GM21717 (cell line): ENCODE results near the gene ARHGEF1.

Source experiments
- ATAC-seq: cut with Tn5 transposase; IDR thresholded peaks from one replicate; pipeline ENCODE4 v1.9.1; 2021; ENCODE audit warnings: mild to moderate bottlenecking, moderate library complexity; ENCODE audit not compliant: unreplicated experiment

Gene ARHGEF1

GRCh38 chr19:41882568-41883462, at the start of gene ARHGEF1:
TSS of gene ARHGEF1 (plus strand) at chr19:41883184. CDS start at chr19:41888083, 4,899 bp downstream.
- no peak for ATAC-seq

DNA sequence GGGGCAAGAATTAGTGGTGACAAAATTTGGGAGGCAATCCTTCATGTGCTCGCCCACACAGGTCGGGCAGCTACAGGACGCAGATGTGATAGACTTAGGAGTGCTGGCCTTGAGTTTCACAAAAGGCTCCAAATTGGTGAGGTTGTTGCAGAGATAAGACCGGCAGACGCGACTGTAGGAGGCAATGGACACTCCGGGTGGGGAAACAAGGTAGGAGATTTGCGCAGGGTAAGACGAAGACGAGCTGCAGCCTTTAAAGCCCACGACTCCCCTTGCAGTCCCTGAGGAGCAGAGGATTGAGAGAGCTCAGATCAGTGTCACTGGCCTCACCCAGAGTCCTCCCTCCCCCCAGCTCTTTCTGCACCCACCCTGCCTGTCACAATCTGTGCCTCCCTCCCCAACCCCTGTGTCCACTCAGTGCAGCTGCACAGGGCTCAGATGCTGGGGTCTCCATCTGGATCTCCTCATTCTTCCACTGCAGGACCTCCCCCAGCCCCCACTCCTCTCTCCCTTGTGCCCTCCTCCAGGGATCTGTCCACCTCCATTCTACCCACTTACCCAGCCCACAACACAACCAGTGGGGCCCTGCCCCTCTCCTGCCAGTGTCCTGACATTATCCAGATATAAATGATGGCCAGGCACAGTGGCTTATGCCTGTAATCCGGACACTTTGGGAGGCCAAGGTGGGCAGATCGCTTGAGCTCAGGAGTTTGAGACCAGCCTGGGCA, 44.8 kb upstream of the ARHGEF1 start:
- no peak for ATAC-seq

DNA sequence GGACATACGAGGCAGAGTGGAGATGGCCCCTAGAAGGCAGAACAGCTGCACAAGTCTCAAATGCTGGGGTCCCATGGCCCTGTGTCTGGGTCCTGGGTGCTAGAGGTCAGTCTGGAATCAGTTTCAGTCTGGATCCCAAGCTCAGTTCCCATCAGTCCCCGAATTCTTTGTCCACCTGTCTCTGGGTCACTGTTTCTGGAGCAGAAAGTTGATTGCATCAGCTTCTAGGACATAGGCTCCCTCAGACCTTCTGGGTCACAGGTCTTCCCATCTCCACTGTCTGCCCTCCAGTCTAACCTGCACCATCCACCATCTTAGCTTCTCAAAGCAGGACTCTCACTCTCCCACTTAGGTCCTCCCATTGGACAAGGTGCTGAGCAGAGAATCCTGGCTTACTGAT, 43.8 kb upstream of the ARHGEF1 start:
- no peak for ATAC-seq

DNA sequence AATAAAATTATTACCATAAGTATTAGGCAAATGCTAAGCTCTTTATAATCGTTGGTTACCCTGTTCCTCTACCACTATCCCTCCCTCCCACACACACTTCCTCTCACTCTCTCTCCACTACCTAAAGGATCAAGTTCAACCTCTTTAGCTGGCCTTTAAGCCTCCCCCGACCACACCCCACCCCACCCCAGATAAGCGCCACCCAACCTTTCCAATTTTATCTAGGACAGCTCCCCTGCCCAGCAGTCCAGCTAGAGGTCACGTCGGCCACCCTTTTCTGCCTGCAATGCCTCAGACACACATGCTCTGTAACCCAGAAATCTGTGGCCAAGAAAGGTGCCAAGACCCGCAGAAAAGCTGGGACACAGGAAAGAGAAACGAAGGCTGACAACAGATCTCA, 39.6 kb upstream of the ARHGEF1 start:
- ATAC-seq: no peak

- ATAC-seq: no peak
These were observed 38.4 kb upstream of the ARHGEF1 start, which contains the start of gene LYPD4 for GRCh38 chr19:41844601-41845000. TSS of gene LYPD4 (minus strand) at chr19:41844683. CDS start at chr19:41839285, 5,398 bp downstream.

GRCh38 chr19:41845001-41845050, 38.2 kb upstream of the ARHGEF1 start, which contains the start of gene DMRTC2:
TSS of gene DMRTC2 (plus strand) at chr19:41845042. CDS start at chr19:41847429, 2,387 bp downstream.
- no peak for ATAC-seq

- ATAC-seq: no peak
These were observed 37.9 kb upstream of the ARHGEF1 start for GRCh38 chr19:41845051-41845590.

DNA sequence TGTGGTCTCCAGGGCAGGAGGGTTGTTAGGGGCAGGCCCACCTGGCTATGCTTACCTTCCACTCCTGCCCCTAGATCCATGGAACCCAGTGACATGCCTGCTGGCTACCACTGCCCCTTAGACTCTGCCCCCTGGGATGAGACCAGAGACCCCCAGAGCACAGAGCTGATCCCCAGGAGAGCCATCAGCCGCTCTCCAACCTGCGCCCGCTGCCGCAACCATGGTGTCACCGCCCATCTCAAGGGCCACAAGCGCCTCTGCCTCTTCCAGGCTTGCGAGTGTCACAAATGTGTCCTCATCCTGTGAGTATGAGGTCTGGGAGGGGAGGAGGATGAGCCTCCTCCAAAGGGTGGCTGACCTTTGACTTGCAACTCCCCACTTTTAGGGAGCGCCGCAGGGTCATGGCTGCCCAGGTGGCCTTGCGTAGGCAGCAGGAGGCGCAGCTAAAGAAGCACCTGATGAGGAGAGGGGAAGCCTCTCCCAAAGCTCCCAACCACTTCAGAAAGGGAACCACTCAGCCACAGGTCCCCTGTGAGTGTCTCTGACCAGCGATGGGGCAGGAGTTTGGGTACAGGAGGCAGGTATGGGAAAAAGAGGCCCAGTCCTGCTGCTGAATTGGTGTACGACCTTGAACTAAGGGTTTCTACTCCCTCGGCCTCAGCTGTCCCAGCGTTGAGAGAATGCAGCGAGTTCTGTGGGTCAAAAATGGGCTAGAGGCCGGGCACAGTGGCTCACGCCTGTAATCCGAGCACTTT, 35.5 kb upstream of the ARHGEF1 start:
- no peak for ATAC-seq

- no peak for ATAC-seq
These were observed 34.3 kb upstream of the ARHGEF1 start for GRCh38 chr19:41848666-41849065.

DNA sequence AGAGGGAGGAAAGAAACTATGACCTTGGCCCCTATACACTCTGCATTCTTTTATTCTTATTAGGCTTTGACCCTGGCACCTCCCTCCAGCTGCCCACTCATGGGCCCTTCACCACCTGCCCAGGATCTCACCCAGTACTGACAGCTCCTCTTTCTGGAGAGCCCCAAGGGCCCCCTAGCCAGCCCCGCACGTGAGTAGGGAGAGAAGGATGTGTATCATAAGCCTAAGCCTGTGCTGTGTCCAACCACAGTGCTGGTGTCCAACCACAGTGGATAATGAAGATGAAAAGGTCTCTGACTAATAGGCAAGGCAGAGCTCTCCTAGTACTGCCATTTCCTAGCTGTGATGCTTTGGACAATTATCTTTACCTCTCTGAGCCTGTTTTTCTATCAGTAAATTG, 33.9 kb upstream of the ARHGEF1 start:
- ATAC-seq: no peak

GRCh38 chr19:41850381-41850780, 32.6 kb upstream of the ARHGEF1 start:
- no peak for ATAC-seq

DNA sequence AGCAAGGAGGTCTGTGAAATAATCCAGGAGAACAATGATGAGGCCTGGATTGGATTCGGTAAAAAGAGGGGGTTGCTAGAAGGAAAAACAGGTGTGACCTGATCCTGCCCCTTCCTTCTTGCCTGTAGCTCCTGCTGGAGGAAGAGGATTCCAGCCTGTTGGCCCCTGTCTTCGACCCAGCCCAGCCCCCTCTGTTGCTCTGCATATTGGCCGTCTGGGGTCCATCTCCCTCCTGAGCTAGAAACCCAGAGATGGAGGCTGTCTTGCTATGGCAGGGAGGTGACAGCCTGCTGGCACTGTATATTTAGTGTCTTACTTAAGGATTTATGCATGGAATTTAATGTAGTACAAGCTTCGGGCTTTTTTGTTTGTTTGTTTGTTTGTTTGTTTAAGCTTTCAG, 31.5 kb upstream of the ARHGEF1 start:
- ATAC-seq: no peak

- ATAC-seq: no peak
These were observed 29.6 kb upstream of the ARHGEF1 start for GRCh38 chr19:41853344-41853743.

- ATAC-seq: no peak
These were observed 29.2 kb upstream of the ARHGEF1 start for GRCh38 chr19:41853768-41854167.

- ATAC-seq: no peak
These were observed 23.8 kb upstream of the ARHGEF1 start for GRCh38 chr19:41859213-41859617.

DNA sequence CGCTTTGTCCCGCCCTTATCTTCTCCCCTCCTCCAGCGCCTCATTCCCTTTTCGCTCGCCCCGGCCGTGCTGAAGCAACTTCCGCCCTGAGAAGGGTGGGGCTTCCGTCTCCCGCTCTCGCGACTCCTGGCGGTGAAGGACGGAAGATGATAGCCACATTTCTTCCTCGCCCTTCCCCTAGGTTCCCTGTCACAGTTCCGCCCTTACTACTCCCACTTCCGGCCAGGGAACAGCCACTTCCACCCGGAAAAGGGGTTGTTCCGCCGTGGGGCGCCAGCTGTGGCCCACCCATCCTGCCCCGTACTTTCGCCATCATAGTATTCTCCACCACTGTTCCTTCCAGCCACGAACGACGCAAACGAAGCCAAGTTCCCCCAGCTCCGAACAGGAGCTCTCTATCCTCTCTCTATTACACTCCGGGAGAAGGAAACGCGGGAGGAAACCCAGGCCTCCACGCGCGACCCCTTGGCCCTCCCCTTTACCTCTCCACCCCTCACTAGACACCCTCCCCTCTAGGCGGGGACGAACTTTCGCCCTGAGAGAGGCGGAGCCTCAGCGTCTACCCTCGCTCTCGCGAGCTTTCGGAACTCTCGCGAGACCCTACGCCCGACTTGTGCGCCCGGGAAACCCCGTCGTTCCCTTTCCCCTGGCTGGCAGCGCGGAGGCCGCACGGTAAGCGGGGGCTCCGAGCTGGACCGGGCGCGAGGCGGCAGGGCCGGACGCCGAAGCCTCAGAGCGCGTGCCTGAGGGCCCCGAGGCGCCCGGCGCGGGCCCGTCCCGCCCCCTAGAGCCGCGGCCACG, 23.2 kb upstream of the ARHGEF1 start, which contains the start of gene RPS19:
Gene RPS19, plus strand, starts transcription at position 638 of the 801 bp plus-strand sequence. CDS start 520 bp downstream, outside the sequence.
- ATAC-seq: peak; percentile 65

GRCh38 chr19:41860419-41861115, 22.4 kb upstream of the ARHGEF1 start:
- ATAC-seq: no peak

DNA sequence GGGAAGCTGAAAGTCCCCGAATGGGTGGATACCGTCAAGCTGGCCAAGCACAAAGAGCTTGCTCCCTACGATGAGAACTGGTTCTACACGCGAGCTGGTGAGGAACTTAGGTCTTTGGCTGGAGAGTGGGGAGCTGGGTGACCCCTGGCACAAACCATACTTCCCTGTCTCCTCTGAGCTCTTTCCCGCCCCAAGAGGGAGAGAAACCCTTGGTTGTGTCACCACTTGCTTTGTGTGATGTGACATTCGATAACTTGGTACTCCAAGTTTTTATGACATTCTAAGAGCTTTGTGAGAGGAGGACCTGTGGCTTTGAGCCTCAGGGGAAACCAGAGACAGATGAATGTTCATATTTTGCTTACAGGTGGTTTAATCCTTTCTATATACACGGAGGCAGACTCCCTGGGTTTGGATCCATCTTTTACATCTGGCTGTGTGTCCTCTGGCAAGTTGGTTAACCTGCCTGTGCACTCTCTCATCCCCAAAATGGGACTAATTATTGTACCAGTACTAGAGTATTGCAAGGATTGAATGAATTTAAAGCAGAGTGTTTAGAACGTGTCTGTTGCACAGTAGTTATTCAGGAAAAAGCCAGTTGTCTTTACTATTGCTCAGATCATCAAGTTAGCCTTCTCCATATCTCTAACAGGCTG, 21.7 kb upstream of the ARHGEF1 start:
- ATAC-seq: no peak

DNA sequence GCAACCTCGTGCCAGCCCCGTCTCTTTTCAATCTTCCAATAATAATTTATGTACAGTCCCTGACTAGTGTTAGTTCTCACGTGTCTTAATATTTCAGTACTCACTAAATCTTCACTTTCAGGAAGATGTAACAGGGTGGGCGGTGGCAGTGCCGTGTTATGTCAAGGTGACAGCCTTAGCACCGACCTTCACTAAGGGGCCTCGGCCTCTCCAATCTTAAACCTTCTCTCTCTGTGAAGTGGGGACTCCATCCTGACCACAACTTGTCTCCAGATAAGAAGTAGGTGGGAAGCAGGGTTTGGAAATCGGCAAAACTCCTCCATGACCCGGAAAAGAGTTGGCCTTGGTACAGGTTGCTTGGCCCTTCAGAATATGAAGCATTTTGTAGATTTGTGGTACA, 21.1 kb upstream of the ARHGEF1 start:
- ATAC-seq: no peak
